Adrenal gland (tissue), 5 donors: ENCODE results near the gene BFSP1.

Experiments
- CTCF ChIP-seq, 6 experiments: fragments of 450-650 bp in 4 of 6; fragments of 200-600 bp in 2 of 6; sonication (generic) in 1 of 6; IDR thresholded peaks; 1 replicate in 5 of 6; 2 replicates in 1 of 6; pipeline versions ENCODE4 v1.5.1 to v1.8.0; 2016 to 2021; ENCODE audit warnings: antibody characterized with exemption in 6 of 6, mild to moderate bottlenecking in 2 of 6, moderate library complexity in 1 of 6
- POLR2A ChIP-seq, 2 donors: fragments of 450-650 bp; IDR thresholded peaks; one replicate each; pipeline ENCODE4 v1.6.1; 2017; ENCODE audit warnings: antibody characterized with exemption in 2 of 2, mild to moderate bottlenecking in 2 of 2, moderate library complexity in 1 of 2
- donor health status: DM: no; HTN: no; CAD: no.

- TF ChIP-seq POLR2A (IDR thresholded peaks at IDR 0.05) (no peak), CTCF (IDR thresholded peaks at IDR 0.05) (no peak)
Measured at GRCh38 chr20:17508756-17509155, 22.4 kb downstream of the BFSP1 start.
